GM12878 (cell line): ENCODE measurements around the gene CHRNA3.

Experiments used
- CTCF ChIP-seq, 3 experiments: IDR thresholded peaks in 2 of 3; conservative IDR thresholded peaks in 1 of 3; 2 replicates each; pipeline ENCODE4 v1.5.1; 2011; ENCODE audit warnings: low read depth in 3 of 3, low read length in 3 of 3, mild to moderate bottlenecking in 3 of 3, control low read depth in 2 of 3, moderate library complexity in 2 of 3, inconsistent platforms in 1 of 3, mixed read lengths in 1 of 3; ENCODE audit not compliant: control insufficient read depth in 2 of 3, insufficient read depth in 1 of 3; ENCODE audit errors: extremely low read depth in 1 of 3
- FOS ChIP-seq: IDR thresholded peaks from 3 replicates; pipeline ENCODE4 v1.6.1; 2011; ENCODE audit warnings: borderline replicate concordance; ENCODE audit not compliant: insufficient read length; ENCODE audit errors: extremely low read depth
- POLR2A ChIP-seq: IDR thresholded peaks from 2 replicates; pipeline ENCODE4 v1.6.1; 2011; ENCODE audit warnings: low read depth, mild to moderate bottlenecking, low read length
- RAD21 ChIP-seq: IDR thresholded peaks from 2 replicates; pipeline ENCODE4 v1.6.1; 2011; ENCODE audit warnings: mild to moderate bottlenecking, low read depth, low read length, moderate library complexity; ENCODE audit not compliant: insufficient read depth

- no peak for TF ChIP-seq POLR2A
- TF ChIP-seq FOS = no peak
- TF ChIP-seq CTCF (IDR thresholded peaks at IDR 0.05 in 2 of 3, conservative IDR thresholded peaks at IDR 0.05 in 1 of 3; ENCODE audit: control insufficient read depth in 2 of 3, extremely low read depth in 1 of 3, insufficient read depth in 1 of 3, low read depth in 3 of 3, low read length in 3 of 3) = no peak
- no peak for TF ChIP-seq RAD21
Measured at GRCh38 chr15:78642331-78642730, 21.5 kb upstream of the CHRNA3 start.
